DND-41 (cell line): ENCODE measurements around the gene PLG.
"Not testable (repeated sequence)": the region's sequence is repeated elsewhere in the genome, so short reads cannot be mapped to it uniquely, and the experiment has no call there.

ENCODE experiments used
- CTCF ChIP-seq: IDR thresholded peaks from 2 replicates; pipeline ENCODE4 v1.5.1; 2012; ENCODE audit warnings: borderline replicate concordance, low read length, moderate library complexity, mild to moderate bottlenecking; ENCODE audit not compliant: poor library complexity, severe bottlenecking; ENCODE audit errors: extremely low read depth
- EZH2 ChIP-seq: IDR thresholded peaks from 3 replicates; pipeline ENCODE4 v1.6.1; 2012; ENCODE audit warnings: borderline replicate concordance, low read depth, mild to moderate bottlenecking, moderate library complexity, low read length, inconsistent platforms; ENCODE audit not compliant: severe bottlenecking

- not testable (repeated sequence) for TF ChIP-seq CTCF, EZH2
Observed at GRCh38 chr6:160741012-160741411, 39.0 kb downstream of the PLG start.
